Measurements from ENCODE around the gene IKZF2.

IKZF2 gene

DNA sequence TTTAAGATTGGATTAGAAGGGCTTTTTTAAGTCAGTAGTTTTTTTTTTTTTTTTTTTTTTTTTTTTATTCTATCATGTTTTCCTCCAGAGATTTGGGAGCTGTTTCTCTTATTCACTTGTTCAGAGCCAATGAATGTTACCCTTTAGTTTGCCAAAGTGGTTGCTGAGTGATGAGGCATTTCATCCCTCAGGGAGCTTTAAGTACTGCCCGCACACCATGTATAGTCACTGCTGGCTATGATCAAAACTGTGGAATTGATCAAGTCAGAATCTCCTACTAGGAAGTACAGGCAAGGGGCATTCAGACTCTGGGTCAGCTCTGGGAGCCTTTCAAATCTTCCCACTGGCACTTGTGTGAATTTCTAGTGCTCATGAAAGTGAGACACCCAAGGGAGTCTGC, 201.6 kb downstream of the IKZF2 start:
- Histone ChIP-seq H4K20me1 (ENCODE audit: insufficient read depth, low read length, poor library complexity, severe bottlenecking) (no peaks in the 10 kb centered on the region), H3K9me2 (replicated peaks; ENCODE audit: low read depth, low read length) (no peaks in the 10 kb centered on the region), H3K36me3 (ENCODE audit: insufficient read depth, low read length) (peaks cover 13% of the 10 kb centered on the region; the same call in 1 of the 2 replicates), H3K9ac (ENCODE audit: low read depth, low read length, poor library complexity, severe bottlenecking) (no peak overlapping the region), H3F3A (ENCODE audit: low read depth) (no peaks in the 10 kb centered on the region), H3K4me2 (ENCODE audit: low read depth, low read length, poor library complexity, severe bottlenecking) (no peak overlapping the region), H3K4me3 (ENCODE audit: low read length, poor library complexity, severe bottlenecking) (no peak overlapping the region), H3K4me1 (ENCODE audit: insufficient read depth, low read length, poor library complexity, severe bottlenecking) (peaks cover 7% of the 10 kb centered on the region), H2AFZ (ENCODE audit: low read length) (no peak overlapping the region), H3K79me2 (ENCODE audit: insufficient read depth, low read length) (no peaks in the 10 kb centered on the region), H3K27me3 (ENCODE audit: insufficient read depth, low read length, poor library complexity, severe bottlenecking) (no peaks in the 10 kb centered on the region), H3K9me3 (ENCODE audit: insufficient read depth, low read depth, low read length) (peaks cover 3% of the 10 kb centered on the region; the same call in 1 of the 2 replicates)
- TF ChIP-seq, protein P1, sequence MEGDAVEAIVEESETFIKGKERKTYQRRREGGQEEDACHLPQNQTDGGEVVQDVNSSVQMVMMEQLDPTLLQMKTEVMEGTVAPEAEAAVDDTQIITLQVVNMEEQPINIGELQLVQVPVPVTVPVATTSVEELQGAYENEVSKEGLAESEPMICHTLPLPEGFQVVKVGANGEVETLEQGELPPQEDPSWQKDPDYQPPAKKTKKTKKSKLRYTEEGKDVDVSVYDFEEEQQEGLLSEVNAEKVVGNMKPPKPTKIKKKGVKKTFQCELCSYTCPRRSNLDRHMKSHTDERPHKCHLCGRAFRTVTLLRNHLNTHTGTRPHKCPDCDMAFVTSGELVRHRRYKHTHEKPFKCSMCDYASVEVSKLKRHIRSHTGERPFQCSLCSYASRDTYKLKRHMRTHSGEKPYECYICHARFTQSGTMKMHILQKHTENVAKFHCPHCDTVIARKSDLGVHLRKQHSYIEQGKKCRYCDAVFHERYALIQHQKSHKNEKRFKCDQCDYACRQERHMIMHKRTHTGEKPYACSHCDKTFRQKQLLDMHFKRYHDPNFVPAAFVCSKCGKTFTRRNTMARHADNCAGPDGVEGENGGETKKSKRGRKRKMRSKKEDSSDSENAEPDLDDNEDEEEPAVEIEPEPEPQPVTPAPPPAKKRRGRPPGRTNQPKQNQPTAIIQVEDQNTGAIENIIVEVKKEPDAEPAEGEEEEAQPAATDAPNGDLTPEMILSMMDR (conservative IDR thresholded peaks at IDR 0.05; ENCODE audit: low read length) = no peak
- no peak for TF ChIP-seq EZH2phosphoT487 (IDR thresholded peaks at IDR 0.05; ENCODE audit: borderline replicate concordance)
